GM18520 (cell line): ENCODE results near the gene PROC.
"Not testable (repeated sequence)": the region's sequence is repeated elsewhere in the genome, so short reads cannot be mapped to it uniquely, and the experiment has no call there.

ENCODE experiments used
- ATAC-seq: cut with Tn5 transposase; IDR thresholded peaks from one replicate; pipeline ENCODE4 v1.9.1; 2021; ENCODE audit not compliant: unreplicated experiment

Gene PROC

GRCh38 chr2:127426501-127427354 is 8.5 kb downstream of the PROC start:
- no peak for ATAC-seq

GRCh38 chr2:127427376-127428056 is 9.3 kb downstream of the PROC start:
- no peak for ATAC-seq

GRCh38 chr2:127428057-127428814 is 10.0 kb downstream of the PROC start:
- no peak for ATAC-seq

- ATAC-seq = no peak
Measured at GRCh38 chr2:127428815-127429109, 10.5 kb downstream of the PROC start.

- no peak for ATAC-seq
Measured at GRCh38 chr2:127429291-127429690, 11.1 kb downstream of the PROC start.

- ATAC-seq = no peak
Measured at GRCh38 chr2:127429844-127430425, 11.7 kb downstream of the PROC start.

GRCh38 chr2:127431408-127432023 is 13.3 kb downstream of the PROC start:
- ATAC-seq = no peak

GRCh38 chr2:127434515-127434914 is 16.3 kb downstream of the PROC start:
- ATAC-seq = no peak

- ATAC-seq = no peak
Measured at GRCh38 chr2:127437056-127437455, 18.8 kb downstream of the PROC start.

- no peak for ATAC-seq
Measured at GRCh38 chr2:127437781-127438726, 19.8 kb downstream of the PROC start.

- ATAC-seq = no peak
Measured at GRCh38 chr2:127439343-127439742, 21.1 kb downstream of the PROC start.

- no peak for ATAC-seq
Measured at GRCh38 chr2:127448526-127448925, 30.3 kb downstream of the PROC start.

GRCh38 chr2:127449414-127449813 is 31.2 kb downstream of the PROC start:
- ATAC-seq = no peak

GRCh38 chr2:127449898-127450297 is 31.7 kb downstream of the PROC start:
- no peak for ATAC-seq

- no peak for ATAC-seq
Measured at GRCh38 chr2:127451981-127452380, 33.8 kb downstream of the PROC start.

- not testable (repeated sequence) for ATAC-seq
Measured at GRCh38 chr2:127452423-127452822, 34.2 kb downstream of the PROC start.

GRCh38 chr2:127453013-127453391 is 34.8 kb downstream of the PROC start:
- no peak for ATAC-seq

- no peak for ATAC-seq
Measured at GRCh38 chr2:127453392-127454171, 35.4 kb downstream of the PROC start.
